MM.1S (cell line): Measurements from ENCODE around the gene MST1R.

Experiments
- CTCF ChIP-seq: fragments of 300-600 bp; sonication (generic); IDR thresholded peaks from 2 replicates; pipeline ENCODE4 v1.5.1; 2016; ENCODE audit warnings: antibody characterized with exemption, low read length, mixed read lengths
- EZH2 ChIP-seq: fragments of 300-600 bp; sonication (generic); optimal IDR thresholded peaks from 2 replicates; pipeline ENCODE3; 2017; ENCODE audit warnings: low read depth, mild to moderate bottlenecking, antibody characterized with exemption, low read length, mixed read lengths

- TF ChIP-seq CTCF (no peak), EZH2 (no peak)
Observed at GRCh38 chr3:49872801-49873281, 30.8 kb downstream of the MST1R start.
